ENCODE measurements around the gene E2F4. TPM values are rescaled to one million over a fixed set of nuclear protein-coding genes. Genes with fewer than 3 reads are reported as not detected.

Gene E2F4
- total RNA-seq, 1 experiment from 2014 or later = 81.0 TPM

DNA sequence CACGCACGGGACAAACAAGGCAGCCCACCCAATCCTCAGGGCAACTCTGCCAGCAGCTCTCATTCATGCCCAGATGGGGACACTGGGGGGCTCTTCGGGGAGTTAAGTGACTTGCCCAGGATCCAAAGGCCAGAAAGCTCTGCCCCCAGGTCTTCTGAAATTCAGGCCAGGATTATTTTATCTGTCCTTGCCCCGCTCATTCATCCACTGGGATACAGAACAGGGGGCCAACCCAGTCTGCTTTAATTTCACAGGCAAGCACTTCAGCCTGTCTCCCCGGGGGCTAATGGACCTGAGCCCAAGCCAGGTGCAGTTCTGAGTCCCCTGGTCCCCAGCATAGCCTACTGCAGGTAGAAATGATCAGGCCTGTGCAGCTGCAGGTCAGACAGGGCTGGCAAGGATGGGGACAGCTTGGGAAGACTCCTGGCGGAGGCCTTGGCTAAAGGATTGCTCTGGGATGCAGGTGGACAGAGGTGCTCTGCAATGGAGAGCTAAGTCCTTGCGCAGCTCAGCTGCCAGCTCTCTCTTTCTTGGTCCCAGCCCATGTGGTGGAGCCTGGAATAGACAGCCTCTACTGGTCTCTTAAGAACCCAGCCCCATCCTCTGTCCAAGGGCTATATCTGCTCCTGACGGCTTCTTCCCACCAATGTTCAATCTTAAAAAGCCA, 40.4 kb upstream of the E2F4 start:
- no TSS peak for BruUV-seq (replicated peaks)
- H3K4me3 Mint-ChIP-seq (ENCODE audit: unreplicated experiment) = peak overlapping the region; percentile 46
- intact Hi-C loops (cut with micrococcal nuclease) = no loop called here
- DNase-seq (ENCODE audit: unreplicated experiment) = no peak
- ChIA-PET CTCF (interaction anchor here (0.7 to 0.9 kb wide), 4 partner anchors 26 to 173 kb away, joined by 3 to 4 read pairs (median 3); no protein-coding TSS in a partner anchor), POLR2A (interaction anchor here (0.6 to 1.1 kb wide), 3 partner anchors 11 to 42 kb away, joined by 3 to 4 read pairs (median 4); partner anchors contain the start of gene PHAF1)
- H3K27me3 Mint-ChIP-seq (ENCODE audit: insufficient read depth, unreplicated experiment) = no peaks in the 10 kb centered on the region
- peaks cover 29% of the 10 kb centered on the region for H3K36me3 Mint-ChIP-seq (ENCODE audit: insufficient read depth, unreplicated experiment)
- no peak overlapping the region for H3K27ac Mint-ChIP-seq (ENCODE audit: low read depth, unreplicated experiment)
- TF ChIP-seq, protein P1, sequence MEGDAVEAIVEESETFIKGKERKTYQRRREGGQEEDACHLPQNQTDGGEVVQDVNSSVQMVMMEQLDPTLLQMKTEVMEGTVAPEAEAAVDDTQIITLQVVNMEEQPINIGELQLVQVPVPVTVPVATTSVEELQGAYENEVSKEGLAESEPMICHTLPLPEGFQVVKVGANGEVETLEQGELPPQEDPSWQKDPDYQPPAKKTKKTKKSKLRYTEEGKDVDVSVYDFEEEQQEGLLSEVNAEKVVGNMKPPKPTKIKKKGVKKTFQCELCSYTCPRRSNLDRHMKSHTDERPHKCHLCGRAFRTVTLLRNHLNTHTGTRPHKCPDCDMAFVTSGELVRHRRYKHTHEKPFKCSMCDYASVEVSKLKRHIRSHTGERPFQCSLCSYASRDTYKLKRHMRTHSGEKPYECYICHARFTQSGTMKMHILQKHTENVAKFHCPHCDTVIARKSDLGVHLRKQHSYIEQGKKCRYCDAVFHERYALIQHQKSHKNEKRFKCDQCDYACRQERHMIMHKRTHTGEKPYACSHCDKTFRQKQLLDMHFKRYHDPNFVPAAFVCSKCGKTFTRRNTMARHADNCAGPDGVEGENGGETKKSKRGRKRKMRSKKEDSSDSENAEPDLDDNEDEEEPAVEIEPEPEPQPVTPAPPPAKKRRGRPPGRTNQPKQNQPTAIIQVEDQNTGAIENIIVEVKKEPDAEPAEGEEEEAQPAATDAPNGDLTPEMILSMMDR (IDR thresholded peaks at IDR 0.05; ENCODE audit: unreplicated experiment) = no peak
- H3K4me1 Mint-ChIP-seq (ENCODE audit: insufficient read depth, unreplicated experiment) = peaks cover 12% of the 10 kb centered on the region
- no peaks in the 10 kb centered on the region for H3K9me3 Mint-ChIP-seq (ENCODE audit: unreplicated experiment)

DNA sequence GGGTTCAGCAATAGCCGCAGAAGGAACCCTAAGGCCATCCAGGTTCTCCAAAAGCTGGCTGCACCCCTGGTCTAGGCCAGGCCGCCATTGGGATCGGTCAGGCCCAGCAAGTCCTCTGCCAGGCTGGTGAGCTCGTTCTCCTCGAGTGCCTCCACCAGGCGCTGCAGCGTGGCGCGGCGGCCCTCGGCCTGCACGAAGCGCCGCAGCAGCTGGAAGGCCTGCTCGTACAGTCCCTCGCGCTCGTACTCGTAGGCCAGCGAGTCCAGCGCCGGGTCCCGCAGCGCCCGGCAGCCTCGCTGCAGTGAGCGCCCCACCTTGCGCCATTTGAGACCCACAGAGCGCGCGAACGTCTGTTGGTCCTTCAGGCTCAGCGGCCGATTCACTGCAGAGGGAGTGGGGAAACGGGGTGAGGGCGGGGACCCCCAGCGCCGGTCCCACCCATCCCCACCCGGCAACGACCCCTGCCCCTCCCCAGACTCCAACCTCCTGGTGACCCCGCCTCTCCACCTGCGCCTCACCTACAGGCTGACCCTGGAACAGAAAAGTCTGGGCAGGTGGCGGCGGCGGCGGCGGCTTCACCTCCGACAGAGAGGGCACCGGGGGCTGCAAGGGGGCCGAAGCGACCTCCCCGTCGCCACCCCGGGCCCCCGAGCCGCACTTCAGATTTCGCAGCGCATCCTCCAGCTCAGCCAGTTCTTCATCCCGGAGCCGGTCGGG, 37.2 kb upstream of the E2F4 start:
- no peak for DNase-seq (ENCODE audit: unreplicated experiment)
- no peak overlapping the region for H3K27ac Mint-ChIP-seq (ENCODE audit: low read depth, unreplicated experiment)
- no TSS peak for BruUV-seq (replicated peaks)
- no peaks in the 10 kb centered on the region for H3K27me3 Mint-ChIP-seq (ENCODE audit: insufficient read depth, unreplicated experiment)
- no peak overlapping the region for H3K4me3 Mint-ChIP-seq (ENCODE audit: unreplicated experiment)
- H3K36me3 Mint-ChIP-seq (ENCODE audit: insufficient read depth, unreplicated experiment) = peaks cover 7% of the 10 kb centered on the region
- TF ChIP-seq, protein P1 (IDR thresholded peaks at IDR 0.05; ENCODE audit: unreplicated experiment) = no peak
- intact Hi-C loops (cut with micrococcal nuclease) = loop anchor here (1.0 kb wide), 2 partner anchors 136 to 177 kb away; no protein-coding TSS in a partner anchor
- CTCF ChIA-PET = interaction anchor here (0.5 to 5.1 kb wide), 22 partner anchors 8 to 262 kb away, joined by 3 to 29 read pairs (median 4); partner anchors contain the start of genes CES4A and FHOD1
- POLR2A ChIA-PET = interaction anchor here (0.5 to 0.8 kb wide), 6 partner anchors 52 to 407 kb away, joined by 3 to 4 read pairs (median 4); partner anchors contain the start of gene CTCF
- H3K4me1 Mint-ChIP-seq (ENCODE audit: insufficient read depth, unreplicated experiment) = peaks cover 14% of the 10 kb centered on the region
- no peaks in the 10 kb centered on the region for H3K9me3 Mint-ChIP-seq (ENCODE audit: unreplicated experiment)

DNA sequence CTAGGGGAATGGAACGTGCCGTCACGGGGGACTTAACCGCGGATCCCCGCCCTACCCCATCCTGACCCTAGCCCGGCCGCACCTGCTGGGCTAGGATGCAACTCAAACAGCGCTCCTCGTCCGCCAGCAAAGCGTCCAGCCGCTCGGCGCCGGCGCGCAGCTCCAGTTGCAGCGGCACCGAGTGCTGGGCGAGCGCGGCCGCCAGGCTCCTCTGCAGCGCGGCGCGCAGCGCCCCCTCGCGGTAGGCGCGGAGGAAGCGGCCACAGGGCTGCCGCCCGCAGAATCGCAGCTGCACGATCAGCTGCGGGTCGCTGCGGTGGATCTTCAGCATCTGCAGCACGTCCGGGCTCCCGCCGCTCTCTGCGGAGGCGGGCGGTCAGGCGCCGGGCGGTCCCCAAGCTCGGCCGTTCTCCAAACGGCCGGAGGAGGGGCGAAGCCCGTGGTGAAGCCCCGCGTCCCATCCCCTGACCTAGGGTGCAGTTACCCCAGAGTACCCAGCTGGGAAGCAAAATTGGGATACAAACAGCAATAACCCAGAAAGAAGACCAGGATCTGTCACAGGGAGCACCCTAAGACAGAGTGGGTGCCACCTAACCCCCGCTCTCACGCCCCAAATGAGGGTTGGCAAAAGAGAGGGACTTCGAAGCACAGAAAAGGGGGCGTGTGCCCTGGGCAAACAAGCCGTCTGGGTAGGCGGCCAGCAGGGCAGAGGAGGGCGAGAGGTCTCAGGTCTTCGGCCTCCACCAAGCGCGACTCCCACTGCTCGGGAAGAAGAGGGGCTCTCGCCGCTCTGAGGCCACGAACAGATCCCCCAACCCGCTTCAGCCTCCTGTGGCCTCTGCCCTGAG, 36.4 kb upstream of the E2F4 start:
- H3K9me3 Mint-ChIP-seq (ENCODE audit: unreplicated experiment) = no peaks in the 10 kb centered on the region
- TF ChIP-seq, protein P1 (IDR thresholded peaks at IDR 0.05; ENCODE audit: unreplicated experiment) = peak; percentile 94
- ChIA-PET CTCF (interaction anchor here (0.6 to 5.1 kb wide), 22 partner anchors 9 to 263 kb away, joined by 3 to 29 read pairs (median 4); partner anchors contain the start of genes CES4A, EXOC3L1 and FHOD1), POLR2A (interaction anchor here (0.5 to 0.8 kb wide), 7 partner anchors 51 to 407 kb away, joined by 3 to 4 read pairs (median 3); partner anchors contain the start of gene CTCF)
- H3K36me3 Mint-ChIP-seq (ENCODE audit: insufficient read depth, unreplicated experiment) = peaks cover 7% of the 10 kb centered on the region
- BruUV-seq (replicated peaks) = no TSS peak
- H3K4me3 Mint-ChIP-seq (ENCODE audit: unreplicated experiment) = no peak overlapping the region
- H3K4me1 Mint-ChIP-seq (ENCODE audit: insufficient read depth, unreplicated experiment) = peaks cover 14% of the 10 kb centered on the region
- intact Hi-C loops (cut with micrococcal nuclease) = loop anchor here (1.0 kb wide), 2 partner anchors 137 to 178 kb away; no protein-coding TSS in a partner anchor
- H3K27me3 Mint-ChIP-seq (ENCODE audit: insufficient read depth, unreplicated experiment) = no peaks in the 10 kb centered on the region
- peak; percentile 59 for DNase-seq (ENCODE audit: unreplicated experiment)
- no peak overlapping the region for H3K27ac Mint-ChIP-seq (ENCODE audit: low read depth, unreplicated experiment)

All from MCF 10A (cell line).